ENCODE measurements around the gene IDH1.

- TF ChIP-seq TAF1 (IDR thresholded peaks at IDR 0.05; ENCODE audit: borderline replicate concordance, insufficient read depth, low read length) = no peak
- no peak for TF ChIP-seq POLR2AphosphoS5 (IDR thresholded peaks at IDR 0.05; ENCODE audit: low read depth, low read length)
- TF ChIP-seq REST (IDR thresholded peaks at IDR 0.05; ENCODE audit: insufficient read depth in 1 of 2, low read depth in 2 of 2, low read length in 2 of 2) = no peak
- no peak for TF ChIP-seq SIN3A (IDR thresholded peaks at IDR 0.05; ENCODE audit: borderline replicate concordance, insufficient read depth, low read length)
- no peak for TF ChIP-seq FOXP2 (optimal IDR thresholded peaks at IDR 0.05; ENCODE audit: borderline replicate concordance, extremely low read depth, extremely low read length, insufficient read depth)
These were observed 26.4 kb downstream of the IDH1 start for GRCh38 chr2:208228476-208228875.
